Astrocyte (in vitro differentiated cells and primary cell): ENCODE measurements around the gene CTNNA2.

Experiments
- EZH2 ChIP-seq: IDR thresholded peaks from 2 replicates; pipeline ENCODE4 v1.6.1; 2012; ENCODE audit warnings: mild to moderate bottlenecking, low read length, inconsistent platforms; ENCODE audit not compliant: insufficient read depth
- TF ChIP-seq, protein P1 (sequence below): IDR thresholded peaks from 2 replicates; pipeline ENCODE4 v1.5.1; 2011; ENCODE audit warnings: low read depth, mild to moderate bottlenecking, inconsistent platforms, low read length, moderate library complexity; ENCODE audit not compliant: insufficient read depth

- TF ChIP-seq, protein P1, sequence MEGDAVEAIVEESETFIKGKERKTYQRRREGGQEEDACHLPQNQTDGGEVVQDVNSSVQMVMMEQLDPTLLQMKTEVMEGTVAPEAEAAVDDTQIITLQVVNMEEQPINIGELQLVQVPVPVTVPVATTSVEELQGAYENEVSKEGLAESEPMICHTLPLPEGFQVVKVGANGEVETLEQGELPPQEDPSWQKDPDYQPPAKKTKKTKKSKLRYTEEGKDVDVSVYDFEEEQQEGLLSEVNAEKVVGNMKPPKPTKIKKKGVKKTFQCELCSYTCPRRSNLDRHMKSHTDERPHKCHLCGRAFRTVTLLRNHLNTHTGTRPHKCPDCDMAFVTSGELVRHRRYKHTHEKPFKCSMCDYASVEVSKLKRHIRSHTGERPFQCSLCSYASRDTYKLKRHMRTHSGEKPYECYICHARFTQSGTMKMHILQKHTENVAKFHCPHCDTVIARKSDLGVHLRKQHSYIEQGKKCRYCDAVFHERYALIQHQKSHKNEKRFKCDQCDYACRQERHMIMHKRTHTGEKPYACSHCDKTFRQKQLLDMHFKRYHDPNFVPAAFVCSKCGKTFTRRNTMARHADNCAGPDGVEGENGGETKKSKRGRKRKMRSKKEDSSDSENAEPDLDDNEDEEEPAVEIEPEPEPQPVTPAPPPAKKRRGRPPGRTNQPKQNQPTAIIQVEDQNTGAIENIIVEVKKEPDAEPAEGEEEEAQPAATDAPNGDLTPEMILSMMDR, result peak; percentile 7
- TF ChIP-seq EZH2, result no peak
Measured at GRCh38 chr2:79982445-79982844, 469.6 kb downstream of the CTNNA2 start.
